Body of pancreas (tissue), 4 donors: ENCODE results near the gene SYT9.

Source experiments
- POLR2A ChIP-seq, 3 donors: fragments of 450-650 bp; IDR thresholded peaks; one replicate each; pipeline ENCODE4 v1.6.1; 2016; ENCODE audit warnings: antibody characterized with exemption in 3 of 3, mild to moderate bottlenecking in 2 of 3
- TF ChIP-seq, protein P1 (sequence below), 7 experiments: fragments of 450-650 bp in 4 of 7; fragments of 200-600 bp in 3 of 7; sonication (generic) in 3 of 7; IDR thresholded peaks; one replicate each; pipeline ENCODE4 v1.5.1; 2016 to 2019; ENCODE audit warnings: antibody characterized with exemption in 7 of 7

DNA sequence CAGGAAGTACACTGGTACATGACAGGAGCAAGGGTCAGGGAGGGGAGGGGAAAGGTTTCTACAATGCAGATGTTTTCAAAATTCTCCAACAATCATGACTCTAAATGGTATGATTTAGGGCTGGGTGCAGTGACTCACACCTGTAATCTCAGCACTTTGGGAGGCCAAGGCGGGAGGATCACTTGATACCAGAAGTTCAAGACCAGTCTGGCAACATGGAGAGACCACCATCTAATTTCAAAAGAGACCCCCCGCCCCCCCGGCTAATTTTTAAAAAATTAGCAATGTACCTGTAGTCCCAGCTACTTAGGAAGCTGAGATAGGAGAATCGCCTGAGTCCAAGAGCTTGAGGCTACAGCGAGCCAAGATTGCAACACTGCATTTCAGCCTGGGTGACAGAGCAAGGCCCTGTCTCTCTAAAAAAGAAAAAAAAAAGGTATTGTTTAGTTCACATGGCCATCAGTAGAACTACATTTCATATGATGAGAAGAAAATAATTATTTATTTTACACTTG is 217.7 kb downstream of the SYT9 start:
- TF ChIP-seq, protein P1, sequence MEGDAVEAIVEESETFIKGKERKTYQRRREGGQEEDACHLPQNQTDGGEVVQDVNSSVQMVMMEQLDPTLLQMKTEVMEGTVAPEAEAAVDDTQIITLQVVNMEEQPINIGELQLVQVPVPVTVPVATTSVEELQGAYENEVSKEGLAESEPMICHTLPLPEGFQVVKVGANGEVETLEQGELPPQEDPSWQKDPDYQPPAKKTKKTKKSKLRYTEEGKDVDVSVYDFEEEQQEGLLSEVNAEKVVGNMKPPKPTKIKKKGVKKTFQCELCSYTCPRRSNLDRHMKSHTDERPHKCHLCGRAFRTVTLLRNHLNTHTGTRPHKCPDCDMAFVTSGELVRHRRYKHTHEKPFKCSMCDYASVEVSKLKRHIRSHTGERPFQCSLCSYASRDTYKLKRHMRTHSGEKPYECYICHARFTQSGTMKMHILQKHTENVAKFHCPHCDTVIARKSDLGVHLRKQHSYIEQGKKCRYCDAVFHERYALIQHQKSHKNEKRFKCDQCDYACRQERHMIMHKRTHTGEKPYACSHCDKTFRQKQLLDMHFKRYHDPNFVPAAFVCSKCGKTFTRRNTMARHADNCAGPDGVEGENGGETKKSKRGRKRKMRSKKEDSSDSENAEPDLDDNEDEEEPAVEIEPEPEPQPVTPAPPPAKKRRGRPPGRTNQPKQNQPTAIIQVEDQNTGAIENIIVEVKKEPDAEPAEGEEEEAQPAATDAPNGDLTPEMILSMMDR (IDR thresholded peaks at IDR 0.05), result no peak
- TF ChIP-seq POLR2A (IDR thresholded peaks at IDR 0.05), result no peak
